ENCODE measurements around the gene NRAP. TPM values are rescaled to one million over a fixed set of nuclear protein-coding genes. Genes with fewer than 3 reads are reported as not detected.

Gene NRAP
- total RNA-seq (2014; rRNA removed; shearing (Covaris generic); ENCODE audit: low replicate concordance), result 0.04 TPM in 1 of 2 replicates, not detected in the other

- H3K4me1 ChIP-seq (ENCODE audit: low read length), result no peaks in the 10 kb centered on the region
- H3K9ac ChIP-seq (ENCODE audit: low read length), result no peak within 1 kb of the TSS
- no peak within 1 kb of the TSS for H3K4me3 ChIP-seq (ENCODE audit: low read length)
- no peak within 1 kb of the TSS for H2AFZ ChIP-seq (ENCODE audit: low read length)
- H3K9me2 ChIP-seq (replicated peaks; ENCODE audit: insufficient read depth, low read length), result no peaks in the 10 kb centered on the region
- H3K36me3 ChIP-seq (ENCODE audit: insufficient read depth, low read length), result no peaks in the 10 kb centered on the region
- no peaks in the 10 kb centered on the region for H3K27me3 ChIP-seq (ENCODE audit: low read length)
- no peak within 1 kb of the TSS for H3K4me2 ChIP-seq (ENCODE audit: low read depth, low read length, poor library complexity, severe bottlenecking)
- no peaks in the 10 kb centered on the region for H4K20me1 ChIP-seq (ENCODE audit: insufficient read depth, low read depth, low read length)
- no peaks in the 10 kb centered on the region for H3K9me3 ChIP-seq (ENCODE audit: low read length)
- DNase-seq, result peak; percentile 5
- H3K27ac ChIP-seq (ENCODE audit: low read length), result no peak within 1 kb of the TSS
- no peaks in the 10 kb centered on the region for H3K79me2 ChIP-seq (ENCODE audit: low read length)
These were observed at the start of gene NRAP for GRCh38 chr10:113663908-113664307. Gene NRAP, minus strand, starts transcription at chr10:113664041. Its CDS starts 159 bp downstream, at chr10:113663882.

- Histone ChIP-seq H3K27ac (ENCODE audit: low read length) (no peak overlapping the region), H3K9ac (ENCODE audit: low read length) (no peak overlapping the region)
- DNase-seq, result no peak
These were observed 49.8 kb upstream of the NRAP start for GRCh38 chr10:113713640-113713982.

GRCh38 chr10:113712755-113713639 lies 49.2 kb upstream of the NRAP start:
- no peak overlapping the region for H3K27ac ChIP-seq (ENCODE audit: low read length)
- no peak overlapping the region for H2AFZ ChIP-seq (ENCODE audit: low read length)
- no peaks in the 10 kb centered on the region; the same call in 1 of the 2 replicates for H3K36me3 ChIP-seq (ENCODE audit: insufficient read depth, low read length)
- no peaks in the 10 kb centered on the region for H4K20me1 ChIP-seq (ENCODE audit: insufficient read depth, low read depth, low read length)
- peaks cover 18% of the 10 kb centered on the region for H3K79me2 ChIP-seq (ENCODE audit: low read length)
- H3K9me3 ChIP-seq (ENCODE audit: low read length), result no peaks in the 10 kb centered on the region
- no peak for DNase-seq
- H3K4me1 ChIP-seq (ENCODE audit: low read length), result peaks cover 10% of the 10 kb centered on the region
- H3K9me2 ChIP-seq (replicated peaks; ENCODE audit: insufficient read depth, low read length), result no peaks in the 10 kb centered on the region
- H3K4me3 ChIP-seq (ENCODE audit: low read length), result no peak overlapping the region
- no peak overlapping the region for H3K9ac ChIP-seq (ENCODE audit: low read length)
- H3K27me3 ChIP-seq (ENCODE audit: low read length), result no peaks in the 10 kb centered on the region
- H3K4me2 ChIP-seq (ENCODE audit: low read depth, low read length, poor library complexity, severe bottlenecking), result no peak overlapping the region

More at GRCh38 chr10:113713640-113713982, 49.8 kb upstream of the NRAP start:
- peaks cover 10% of the 10 kb centered on the region for H3K4me1 ChIP-seq (ENCODE audit: low read length)
- H3K4me2 ChIP-seq (ENCODE audit: low read depth, low read length, poor library complexity, severe bottlenecking), result no peak overlapping the region
- peaks cover 12% of the 10 kb centered on the region for H3K79me2 ChIP-seq (ENCODE audit: low read length)
- H3K9me3 ChIP-seq (ENCODE audit: low read length), result no peaks in the 10 kb centered on the region
- no peaks in the 10 kb centered on the region for H3K9me2 ChIP-seq (replicated peaks; ENCODE audit: insufficient read depth, low read length)
- no peak overlapping the region for H3K4me3 ChIP-seq (ENCODE audit: low read length)
- H3K36me3 ChIP-seq (ENCODE audit: insufficient read depth, low read length), result no peaks in the 10 kb centered on the region; the same call in 1 of the 2 replicates
- no peaks in the 10 kb centered on the region for H4K20me1 ChIP-seq (ENCODE audit: insufficient read depth, low read depth, low read length)
- H2AFZ ChIP-seq (ENCODE audit: low read length), result no peak overlapping the region
- H3K27me3 ChIP-seq (ENCODE audit: low read length), result no peaks in the 10 kb centered on the region

GRCh38 chr10:113712024-113712423 lies 48.2 kb upstream of the NRAP start:
- Histone ChIP-seq H3K4me1 (ENCODE audit: low read length) (peaks cover 10% of the 10 kb centered on the region), H3K27me3 (ENCODE audit: low read length) (no peaks in the 10 kb centered on the region), H4K20me1 (ENCODE audit: insufficient read depth, low read depth, low read length) (no peaks in the 10 kb centered on the region), H3K4me2 (ENCODE audit: low read depth, low read length, poor library complexity, severe bottlenecking) (no peak overlapping the region), H3K4me3 (ENCODE audit: low read length) (no peak overlapping the region), H3K79me2 (ENCODE audit: low read length) (peaks cover 20% of the 10 kb centered on the region), H3K36me3 (ENCODE audit: insufficient read depth, low read length) (no peaks in the 10 kb centered on the region; the same call in 1 of the 2 replicates), H3K27ac (ENCODE audit: low read length) (no peak overlapping the region), H2AFZ (ENCODE audit: low read length) (no peak overlapping the region), H3K9me2 (replicated peaks; ENCODE audit: insufficient read depth, low read length) (no peaks in the 10 kb centered on the region), H3K9me3 (ENCODE audit: low read length) (no peaks in the 10 kb centered on the region), H3K9ac (ENCODE audit: low read length) (no peak overlapping the region)
- DNase-seq, result no peak

GRCh38 chr10:113711142-113711541 lies 47.3 kb upstream of the NRAP start:
- H4K20me1 ChIP-seq (ENCODE audit: insufficient read depth, low read depth, low read length), result no peaks in the 10 kb centered on the region
- no peak overlapping the region for H3K4me2 ChIP-seq (ENCODE audit: low read depth, low read length, poor library complexity, severe bottlenecking)
- H3K79me2 ChIP-seq (ENCODE audit: low read length), result peaks cover 20% of the 10 kb centered on the region
- no peaks in the 10 kb centered on the region; the same call in 1 of the 2 replicates for H3K36me3 ChIP-seq (ENCODE audit: insufficient read depth, low read length)
- H3K9me3 ChIP-seq (ENCODE audit: low read length), result no peaks in the 10 kb centered on the region
- no peak overlapping the region for H3K27ac ChIP-seq (ENCODE audit: low read length)
- no peaks in the 10 kb centered on the region for H3K9me2 ChIP-seq (replicated peaks; ENCODE audit: insufficient read depth, low read length)
- H3K27me3 ChIP-seq (ENCODE audit: low read length), result no peaks in the 10 kb centered on the region
- no peak for DNase-seq
- H2AFZ ChIP-seq (ENCODE audit: low read length), result no peak overlapping the region
- peaks cover 5% of the 10 kb centered on the region for H3K4me1 ChIP-seq (ENCODE audit: low read length)
- H3K9ac ChIP-seq (ENCODE audit: low read length), result no peak overlapping the region
- H3K4me3 ChIP-seq (ENCODE audit: low read length), result no peak overlapping the region

- H3K27me3 ChIP-seq (ENCODE audit: low read length), result no peaks in the 10 kb centered on the region
- H3K9ac ChIP-seq (ENCODE audit: low read length), result no peak overlapping the region
- H3K4me3 ChIP-seq (ENCODE audit: low read length), result no peak overlapping the region
- no peaks in the 10 kb centered on the region; the same call in 1 of the 2 replicates for H3K36me3 ChIP-seq (ENCODE audit: insufficient read depth, low read length)
- H3K9me3 ChIP-seq (ENCODE audit: low read length), result no peaks in the 10 kb centered on the region
- no peak for DNase-seq
- H3K79me2 ChIP-seq (ENCODE audit: low read length), result peaks cover 25% of the 10 kb centered on the region
- H2AFZ ChIP-seq (ENCODE audit: low read length), result no peak overlapping the region
- H3K4me2 ChIP-seq (ENCODE audit: low read depth, low read length, poor library complexity, severe bottlenecking), result no peak overlapping the region
- H3K4me1 ChIP-seq (ENCODE audit: low read length), result no peaks in the 10 kb centered on the region
- H3K9me2 ChIP-seq (replicated peaks; ENCODE audit: insufficient read depth, low read length), result no peaks in the 10 kb centered on the region
- H4K20me1 ChIP-seq (ENCODE audit: insufficient read depth, low read depth, low read length), result no peaks in the 10 kb centered on the region
- no peak overlapping the region for H3K27ac ChIP-seq (ENCODE audit: low read length)
These were observed 45.5 kb upstream of the NRAP start for GRCh38 chr10:113709221-113709838.

- H3K9ac ChIP-seq (ENCODE audit: low read length), result no peak overlapping the region
- no peaks in the 10 kb centered on the region for H3K27me3 ChIP-seq (ENCODE audit: low read length)
- H3K79me2 ChIP-seq (ENCODE audit: low read length), result peaks cover 21% of the 10 kb centered on the region
- no peak for DNase-seq
- no peak overlapping the region for H3K27ac ChIP-seq (ENCODE audit: low read length)
- H3K4me1 ChIP-seq (ENCODE audit: low read length), result no peaks in the 10 kb centered on the region
- H3K36me3 ChIP-seq (ENCODE audit: insufficient read depth, low read length), result no peaks in the 10 kb centered on the region; the same call in 1 of the 2 replicates
- no peak overlapping the region for H2AFZ ChIP-seq (ENCODE audit: low read length)
- H3K9me2 ChIP-seq (replicated peaks; ENCODE audit: insufficient read depth, low read length), result no peaks in the 10 kb centered on the region
- H4K20me1 ChIP-seq (ENCODE audit: insufficient read depth, low read depth, low read length), result no peaks in the 10 kb centered on the region
- H3K9me3 ChIP-seq (ENCODE audit: low read length), result no peaks in the 10 kb centered on the region
- no peak overlapping the region for H3K4me2 ChIP-seq (ENCODE audit: low read depth, low read length, poor library complexity, severe bottlenecking)
- H3K4me3 ChIP-seq (ENCODE audit: low read length), result no peak overlapping the region
These were observed 44.8 kb upstream of the NRAP start for GRCh38 chr10:113708640-113709039.

- Histone ChIP-seq H3K4me3 (ENCODE audit: low read length) (no peak overlapping the region), H3K9me3 (ENCODE audit: low read length) (no peaks in the 10 kb centered on the region), H3K79me2 (ENCODE audit: low read length) (peaks cover 20% of the 10 kb centered on the region), H3K27me3 (ENCODE audit: low read length) (no peaks in the 10 kb centered on the region), H3K4me2 (ENCODE audit: low read depth, low read length, poor library complexity, severe bottlenecking) (no peak overlapping the region), H3K4me1 (ENCODE audit: low read length) (no peaks in the 10 kb centered on the region), H3K9ac (ENCODE audit: low read length) (no peak overlapping the region), H3K36me3 (ENCODE audit: insufficient read depth, low read length) (no peaks in the 10 kb centered on the region; the same call in 1 of the 2 replicates), H3K9me2 (replicated peaks; ENCODE audit: insufficient read depth, low read length) (no peaks in the 10 kb centered on the region), H4K20me1 (ENCODE audit: insufficient read depth, low read depth, low read length) (no peaks in the 10 kb centered on the region), H3K27ac (ENCODE audit: low read length) (no peak overlapping the region), H2AFZ (ENCODE audit: low read length) (no peak overlapping the region)
- no peak for DNase-seq
These were observed 42.8 kb upstream of the NRAP start for GRCh38 chr10:113706623-113707022.
